ENCODE measurements around the gene TTC34. TPM values are rescaled to one million over a fixed set of nuclear protein-coding genes. Genes with fewer than 3 reads are reported as not detected.

Gene TTC34
- total RNA-seq, 6 experiments from 2014 or later, result 0.11 to 0.19 (median 0.16) TPM

- TF ChIP-seq, protein P1, sequence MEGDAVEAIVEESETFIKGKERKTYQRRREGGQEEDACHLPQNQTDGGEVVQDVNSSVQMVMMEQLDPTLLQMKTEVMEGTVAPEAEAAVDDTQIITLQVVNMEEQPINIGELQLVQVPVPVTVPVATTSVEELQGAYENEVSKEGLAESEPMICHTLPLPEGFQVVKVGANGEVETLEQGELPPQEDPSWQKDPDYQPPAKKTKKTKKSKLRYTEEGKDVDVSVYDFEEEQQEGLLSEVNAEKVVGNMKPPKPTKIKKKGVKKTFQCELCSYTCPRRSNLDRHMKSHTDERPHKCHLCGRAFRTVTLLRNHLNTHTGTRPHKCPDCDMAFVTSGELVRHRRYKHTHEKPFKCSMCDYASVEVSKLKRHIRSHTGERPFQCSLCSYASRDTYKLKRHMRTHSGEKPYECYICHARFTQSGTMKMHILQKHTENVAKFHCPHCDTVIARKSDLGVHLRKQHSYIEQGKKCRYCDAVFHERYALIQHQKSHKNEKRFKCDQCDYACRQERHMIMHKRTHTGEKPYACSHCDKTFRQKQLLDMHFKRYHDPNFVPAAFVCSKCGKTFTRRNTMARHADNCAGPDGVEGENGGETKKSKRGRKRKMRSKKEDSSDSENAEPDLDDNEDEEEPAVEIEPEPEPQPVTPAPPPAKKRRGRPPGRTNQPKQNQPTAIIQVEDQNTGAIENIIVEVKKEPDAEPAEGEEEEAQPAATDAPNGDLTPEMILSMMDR (IDR thresholded peaks at IDR 0.05), result peak; percentile 47; the same call in 1 of the 2 replicates
- Mint-ChIP-seq H3K9me3 (peaks cover 41% of the 10 kb centered on the region), H3K4me3 (no peak overlapping the region), H3K27me3 (ENCODE audit: insufficient read depth) (no peaks in the 10 kb centered on the region), H3K27ac (no peak overlapping the region), H3K4me1 (ENCODE audit: low read depth) (no peaks in the 10 kb centered on the region), H3K36me3 (ENCODE audit: low read depth) (peaks cover 9% of the 10 kb centered on the region)
- no peak for DNase-seq
These were observed 20.6 kb upstream of the TTC34 start for GRCh38 chr1:2821966-2822620.

DNA sequence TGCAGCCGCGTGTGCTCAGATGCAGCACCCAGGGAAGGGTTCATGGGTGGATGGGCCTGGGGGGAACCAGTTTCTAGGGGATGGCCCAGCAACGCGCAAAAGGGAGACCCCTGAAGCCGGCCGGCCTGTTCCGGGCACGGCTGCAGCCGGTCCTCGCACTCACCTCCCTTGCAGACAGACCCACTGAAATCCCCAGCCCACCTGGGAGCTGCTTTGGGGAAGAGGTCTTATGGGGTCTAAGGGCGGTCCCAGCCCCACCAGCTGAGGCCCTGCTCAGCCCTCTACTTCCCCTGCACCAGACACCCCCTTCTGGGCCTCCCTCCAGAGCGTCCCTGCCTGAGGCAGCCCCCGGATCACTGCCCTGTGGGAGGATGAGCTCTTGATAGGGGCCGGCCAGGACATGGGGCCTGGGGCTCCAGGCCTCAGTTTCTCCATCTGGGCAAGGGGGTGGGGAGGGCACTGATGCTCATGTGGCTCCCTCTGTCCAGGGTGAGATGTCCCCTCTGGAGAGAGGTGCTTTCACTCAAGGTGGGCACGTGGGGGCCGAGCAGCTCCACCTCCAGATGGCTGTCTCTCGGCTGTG, 20.0 kb upstream of the TTC34 start:
- Mint-ChIP-seq H3K9me3 (peaks cover 41% of the 10 kb centered on the region), H3K27ac (no peak overlapping the region), H3K36me3 (ENCODE audit: low read depth) (peaks cover 9% of the 10 kb centered on the region), H3K4me1 (ENCODE audit: low read depth) (no peaks in the 10 kb centered on the region), H3K27me3 (ENCODE audit: insufficient read depth) (no peaks in the 10 kb centered on the region), H3K4me3 (no peak overlapping the region)
- no peak for DNase-seq
- TF ChIP-seq, protein P1 (IDR thresholded peaks at IDR 0.05), result no peak

- Mint-ChIP-seq H3K36me3 (ENCODE audit: low read depth) (peaks cover 9% of the 10 kb centered on the region), H3K4me1 (ENCODE audit: low read depth) (no peaks in the 10 kb centered on the region), H3K9me3 (peaks cover 38% of the 10 kb centered on the region)
These were observed 19.4 kb upstream of the TTC34 start for GRCh38 chr1:2820731-2821372.

GRCh38 chr1:2819831-2820730, 18.6 kb upstream of the TTC34 start:
- Mint-ChIP-seq H3K4me1 (ENCODE audit: low read depth) (no peaks in the 10 kb centered on the region), H3K27me3 (ENCODE audit: insufficient read depth) (no peaks in the 10 kb centered on the region; the same call in 1 of the 2 replicates), H3K4me3 (no peak overlapping the region), H3K36me3 (ENCODE audit: low read depth) (peaks cover 9% of the 10 kb centered on the region), H3K27ac (no peak overlapping the region), H3K9me3 (peaks cover 39% of the 10 kb centered on the region)
- TF ChIP-seq, protein P1 (IDR thresholded peaks at IDR 0.05), result no peak
- no peak for DNase-seq

More at GRCh38 chr1:2820731-2821372, 19.4 kb upstream of the TTC34 start:
- TF ChIP-seq, protein P1 (IDR thresholded peaks at IDR 0.05), result no peak
- Mint-ChIP-seq H3K27ac (no peak overlapping the region), H3K4me3 (no peak overlapping the region), H3K27me3 (ENCODE audit: insufficient read depth) (no peaks in the 10 kb centered on the region)
- DNase-seq, result no peak

- Mint-ChIP-seq H3K36me3 (ENCODE audit: low read depth) (peaks cover 9% of the 10 kb centered on the region), H3K27me3 (ENCODE audit: insufficient read depth) (no peaks in the 10 kb centered on the region; the same call in 1 of the 2 replicates), H3K4me1 (ENCODE audit: low read depth) (no peaks in the 10 kb centered on the region), H3K27ac (no peak overlapping the region), H3K4me3 (no peak overlapping the region), H3K9me3 (peaks cover 40% of the 10 kb centered on the region)
- no peak for DNase-seq
- TF ChIP-seq, protein P1 (IDR thresholded peaks at IDR 0.05), result no peak
These were observed 17.9 kb upstream of the TTC34 start for GRCh38 chr1:2819429-2819828.
